T-helper 2 cell (primary cell): ENCODE results near the gene VSIG10L.

Experiments
- DNase-seq, 5 experiments: peaks; one replicate each; pipeline versions ENCODE4 v3.0.0 to v3.0.0-alpha.2; 2012 to 2022
- total RNA-seq, 2 donors: gene quantifications; one replicate each; lab custom pipeline; 2026; lab: John Stamatoyannopoulos, UW

VSIG10L gene
- total RNA-seq = 0 to 0.27 reads per million in 2 donors

- no peak for DNase-seq
These were observed at the start of gene VSIG10L for GRCh38 chr19:51341976-51342580. Gene VSIG10L (minus strand): TSS chr19:51342139. CDS start chr19:51342124, 15 bp downstream.

GRCh38 chr19:51391073-51391611 is 49.2 kb upstream of the VSIG10L start:
- DNase-seq = no peak

GRCh38 chr19:51389143-51389542 is 47.2 kb upstream of the VSIG10L start:
- DNase-seq = no peak

DNA sequence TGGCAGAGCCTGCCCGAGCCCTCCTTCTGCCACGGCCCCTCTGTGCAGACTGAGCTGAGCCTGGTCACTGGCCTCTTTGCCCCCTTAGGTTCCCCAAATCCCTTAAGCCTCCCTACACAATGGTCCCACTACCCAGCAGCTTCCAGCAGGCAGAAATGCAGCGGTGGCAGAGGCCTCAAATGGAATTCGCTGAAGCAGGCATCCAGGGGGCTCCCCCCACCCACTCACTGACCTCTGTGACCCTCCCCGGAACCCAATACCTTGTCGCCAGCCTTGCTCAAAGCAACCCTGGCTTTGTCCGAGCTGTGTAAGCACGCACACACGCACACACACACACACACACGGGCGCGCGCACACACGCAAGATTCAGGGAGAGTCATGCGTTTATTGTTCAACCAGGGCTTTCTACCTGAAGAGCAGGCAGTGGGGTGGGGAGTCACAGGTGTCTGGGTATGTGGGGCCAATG is 46.0 kb upstream of the VSIG10L start, which contains the start of gene LIM2:
Gene LIM2 (minus strand): TSS at position 51 of the 466 bp plus-strand sequence. CDS start 531 bp downstream, outside the sequence.
- no peak for DNase-seq

- no peak for DNase-seq
These were observed 45.1 kb upstream of the VSIG10L start for GRCh38 chr19:51386882-51387520.

DNA sequence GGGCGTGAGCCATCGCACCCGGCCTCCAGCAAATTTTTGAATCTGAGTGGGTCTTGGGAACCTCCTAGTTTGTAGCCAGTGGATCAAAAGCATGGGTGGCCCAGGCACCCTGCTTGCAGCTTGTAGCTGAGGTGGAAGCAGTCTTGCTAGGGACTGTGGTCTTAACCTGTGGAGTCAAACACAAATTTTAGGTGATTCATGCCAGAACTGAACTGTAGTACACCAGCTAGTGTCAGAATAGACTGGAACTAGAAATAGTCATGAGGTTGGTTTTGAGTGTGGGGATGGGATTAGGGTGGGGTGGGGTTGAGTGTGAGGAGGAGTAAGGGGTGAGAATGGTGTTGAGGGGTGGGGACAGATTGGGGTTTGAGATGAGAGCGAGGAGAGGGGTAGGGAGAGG is 40.1 kb upstream of the VSIG10L start:
- DNase-seq = no peak

GRCh38 chr19:51380379-51380778 is 38.4 kb upstream of the VSIG10L start:
- no peak for DNase-seq

DNA sequence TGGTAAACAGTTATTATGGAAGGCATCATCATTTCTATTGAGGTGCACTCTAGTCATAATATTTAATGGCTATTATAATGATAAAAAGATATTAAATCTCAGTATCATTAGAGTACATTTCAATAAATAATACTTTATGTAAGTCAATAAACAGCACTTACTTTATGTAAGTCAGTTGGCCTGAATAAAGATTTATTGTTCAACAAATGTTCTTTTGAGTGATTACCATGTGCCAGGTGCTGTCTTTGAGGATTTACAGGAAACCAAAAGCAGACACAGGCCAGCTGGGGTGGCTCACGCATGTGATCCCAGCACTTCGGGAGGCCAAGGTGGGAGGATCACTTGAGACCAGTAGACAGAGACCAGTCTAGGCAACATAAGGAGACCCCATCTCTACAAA is 35.5 kb upstream of the VSIG10L start:
- DNase-seq = no peak

- peak in 2 of 5 experiments; percentile 59 to 65 for DNase-seq
These were observed 33.7 kb upstream of the VSIG10L start for GRCh38 chr19:51375504-51376221.

DNA sequence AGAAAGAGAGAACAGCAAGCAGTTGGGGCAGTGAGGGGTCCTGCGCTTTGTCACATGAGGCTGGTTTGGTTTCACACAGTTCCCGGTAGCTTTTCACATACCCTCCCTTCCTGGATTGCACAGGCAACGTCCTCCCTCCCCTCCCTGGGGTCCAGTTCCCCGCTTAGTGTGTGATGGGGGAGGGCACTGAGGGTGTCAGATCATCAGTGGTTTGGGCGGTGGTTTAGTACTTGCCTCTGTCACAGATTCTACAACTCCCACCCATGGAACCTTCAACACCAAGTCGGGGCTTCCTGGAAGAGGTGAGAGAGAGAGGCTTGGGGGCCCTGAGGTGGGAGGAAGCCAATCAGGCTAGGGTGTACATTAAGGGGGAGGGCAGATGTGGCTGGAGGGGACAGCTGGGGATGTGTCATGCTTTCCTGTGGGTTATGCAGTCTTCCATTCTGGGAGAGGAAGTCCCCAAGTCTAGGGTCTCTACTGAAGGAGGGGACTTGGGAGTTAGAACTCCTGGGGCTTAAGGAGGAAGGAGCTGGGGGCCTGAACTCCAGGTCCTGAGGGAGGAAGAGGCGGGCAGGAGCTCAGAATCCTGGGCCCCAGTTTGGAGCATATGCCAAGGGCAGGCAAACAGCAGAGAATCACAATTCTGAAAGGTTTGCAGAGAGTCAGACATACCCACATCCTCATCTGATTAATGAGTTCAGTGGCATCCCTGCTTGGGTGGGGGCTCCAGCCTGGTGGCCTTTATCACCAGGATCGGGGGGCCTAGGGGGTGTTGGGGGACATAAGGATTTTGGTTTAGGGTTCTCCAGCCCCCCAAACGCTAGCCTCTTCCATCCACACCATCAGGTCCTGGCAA is 30.9 kb upstream of the VSIG10L start, which contains the start of gene NKG7:
Gene NKG7 (minus strand): TSS at position 6 of the 856 bp plus-strand sequence. CDS start 119 bp downstream, outside the sequence.
- DNase-seq = peak in 3 of 5 experiments; percentile 56 to 94 (median 94)

DNA sequence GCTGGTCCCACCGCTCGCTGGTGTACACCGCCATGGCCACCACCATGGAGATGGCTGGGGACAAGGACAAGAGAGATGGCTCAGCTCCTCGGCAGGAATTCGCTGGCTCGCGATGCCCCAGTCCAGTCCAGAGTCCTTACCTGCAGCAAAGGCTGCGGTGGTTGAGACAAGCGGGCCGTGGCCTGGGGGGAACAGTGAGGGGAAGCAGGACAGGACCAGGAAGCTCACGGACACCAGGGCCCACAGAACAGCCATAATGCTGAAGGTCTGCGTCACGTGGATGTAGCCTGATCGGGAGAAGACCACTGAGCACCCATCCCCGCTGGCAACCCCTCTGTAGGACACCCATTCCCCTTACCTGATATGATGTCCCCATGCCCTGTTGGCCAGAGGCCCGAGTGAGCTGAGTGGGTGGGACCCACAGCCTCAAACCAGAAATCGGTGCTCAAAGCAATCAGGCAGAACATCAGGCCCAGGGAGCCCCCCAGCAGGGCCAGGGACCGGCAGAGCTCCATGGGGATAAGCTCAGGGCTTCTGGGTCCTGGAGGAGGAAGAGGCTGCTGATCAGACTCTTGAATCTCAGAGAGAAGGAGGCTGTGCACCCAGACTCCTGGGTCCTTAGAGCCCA is 30.2 kb upstream of the VSIG10L start:
- DNase-seq = no peak

DNA sequence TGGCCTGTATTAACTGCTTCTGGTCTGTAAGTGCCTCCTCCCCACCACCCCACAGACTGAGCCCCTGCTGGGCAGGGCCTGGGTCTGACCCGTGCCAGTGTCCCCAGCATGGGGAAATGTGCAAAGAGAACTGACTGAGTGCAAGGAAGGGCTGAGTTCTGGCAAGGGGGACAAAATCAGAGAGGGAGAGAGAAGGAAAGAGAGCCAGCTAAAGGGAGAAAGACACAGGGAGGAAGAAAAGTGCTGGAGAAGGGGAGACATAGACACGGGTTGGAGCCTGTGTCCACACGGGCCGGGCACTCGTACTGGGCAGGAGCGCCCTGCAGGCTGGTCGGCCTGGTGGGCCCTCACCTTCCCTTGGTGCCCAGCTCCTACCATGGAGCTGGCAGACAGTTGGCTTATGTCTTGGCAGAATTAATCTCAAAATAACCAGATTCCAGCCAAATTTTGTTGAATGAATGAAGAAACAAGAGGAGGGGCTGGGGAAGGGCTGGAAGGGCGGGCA is 29.3 kb upstream of the VSIG10L start:
- no peak for DNase-seq

GRCh38 chr19:51370230-51370629 is 28.3 kb upstream of the VSIG10L start:
- DNase-seq = no peak

GRCh38 chr19:51368366-51369282 is 26.7 kb upstream of the VSIG10L start, which contains the start of gene CLDND2:
Gene CLDND2 (minus strand): TSS chr19:51369003. CDS start chr19:51368577, 426 bp downstream.
- peak in 1 of 5 experiments; percentile 55 for DNase-seq

- peak; percentile 90 to 98 (median 91) for DNase-seq
These were observed 25.8 kb upstream of the VSIG10L start for GRCh38 chr19:51367565-51368365.

- DNase-seq = no peak
These were observed 25.3 kb upstream of the VSIG10L start for GRCh38 chr19:51367255-51367564.

GRCh38 chr19:51366389-51367254 is 24.7 kb upstream of the VSIG10L start:
- DNase-seq = peak; percentile 76 to 98 (median 91)

DNA sequence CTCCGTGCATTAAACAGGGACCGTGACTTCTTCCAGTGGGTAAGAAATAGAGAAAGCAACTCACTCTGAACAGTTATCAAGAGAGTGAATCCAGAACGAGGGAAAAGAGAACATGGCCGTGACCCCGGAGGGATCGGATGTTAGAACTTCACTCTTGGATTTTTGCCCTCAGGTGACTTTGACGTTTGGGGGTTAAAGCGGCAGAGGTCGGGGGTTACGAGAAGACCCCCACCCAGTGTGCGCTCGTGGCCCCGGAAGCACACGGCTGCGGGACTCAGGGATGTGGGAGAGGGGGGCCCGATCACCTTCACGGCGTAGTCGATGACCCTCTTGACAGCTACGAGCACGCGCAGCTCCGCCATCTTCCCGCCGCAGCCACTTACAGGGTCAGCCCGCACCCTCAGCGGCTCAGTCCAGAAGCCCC is 24.0 kb upstream of the VSIG10L start, which contains the start of gene ETFB:
Gene ETFB (minus strand): TSS at position 424 of the 424 bp plus-strand sequence. CDS start 62 bp downstream, at position 362.
- DNase-seq = no peak
